DMS53 treated with DMSO at 0.1 percent for 48 hours (cell line): Measurements from ENCODE around the gene FGF12.

Experiments used
- DNase-seq: peaks from one replicate; lab custom pipeline; 2025; ENCODE audit not compliant: unreplicated experiment; lab: John Stamatoyannopoulos, UW

Gene FGF12

DNA sequence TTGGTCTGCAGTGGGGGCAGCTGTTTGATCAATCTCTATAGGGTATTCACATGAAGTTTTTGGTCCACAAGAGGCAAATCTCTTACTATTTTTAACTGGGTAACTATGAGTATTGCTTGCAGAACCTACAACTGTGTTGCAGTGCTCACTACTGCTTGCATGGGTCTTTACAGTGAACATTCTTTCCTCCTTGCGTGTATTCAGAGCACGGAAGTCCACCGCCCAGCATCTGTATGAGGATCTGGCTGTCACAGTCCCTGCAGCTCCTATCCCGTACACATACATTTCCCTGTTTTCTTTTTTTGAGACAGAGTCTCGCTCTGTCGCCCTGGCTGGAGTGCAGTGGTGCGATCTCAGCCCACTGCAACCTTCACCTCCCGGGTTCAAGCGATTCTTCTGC is 449.9 kb downstream of the FGF12 start:
- no peak for DNase-seq

DNA sequence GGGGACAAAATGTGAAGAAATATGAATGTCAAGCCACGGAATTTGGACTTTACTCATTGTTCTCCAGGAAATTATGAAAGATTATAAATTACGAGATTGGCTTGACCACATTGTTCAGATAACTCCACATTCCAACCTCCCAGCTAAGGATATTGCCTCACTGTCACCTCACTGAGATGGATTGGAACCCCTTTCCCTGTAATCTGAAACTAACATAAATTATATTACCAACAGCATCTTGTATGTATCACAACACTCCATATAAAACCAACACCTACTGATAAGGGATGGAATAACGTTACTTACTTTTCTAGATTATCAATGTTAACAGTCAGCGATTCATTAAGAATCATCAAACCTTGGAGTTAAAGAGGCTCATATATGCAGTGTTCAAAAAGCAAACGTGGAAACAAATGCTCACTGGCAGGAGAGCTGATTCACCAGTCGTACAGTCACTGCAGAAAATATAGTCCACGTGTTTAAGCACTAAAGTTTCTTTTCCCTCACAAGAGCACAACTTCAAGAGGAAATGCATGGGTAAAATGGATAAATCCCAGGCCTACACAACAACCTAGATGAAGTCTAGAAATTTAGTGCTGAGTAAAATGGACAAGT is 451.5 kb downstream of the FGF12 start:
- no peak for DNase-seq

GRCh38 chr3:192273697-192274010 is 453.7 kb downstream of the FGF12 start:
- DNase-seq = peak; percentile 20

- no peak for DNase-seq
Observed at GRCh38 chr3:192273001-192273696, 454.2 kb downstream of the FGF12 start.

- no peak for DNase-seq
Observed at GRCh38 chr3:192262001-192262400, 465.3 kb downstream of the FGF12 start.

GRCh38 chr3:192261135-192261534 is 466.2 kb downstream of the FGF12 start:
- DNase-seq = no peak

GRCh38 chr3:192260116-192261010 is 467.0 kb downstream of the FGF12 start:
- DNase-seq = no peak

- no peak for DNase-seq
Observed at GRCh38 chr3:192259661-192260060, 467.7 kb downstream of the FGF12 start.

GRCh38 chr3:192258721-192259120 is 468.6 kb downstream of the FGF12 start:
- DNase-seq = no peak

- DNase-seq = no peak
Observed at GRCh38 chr3:192255839-192256238, 471.5 kb downstream of the FGF12 start.

DNA sequence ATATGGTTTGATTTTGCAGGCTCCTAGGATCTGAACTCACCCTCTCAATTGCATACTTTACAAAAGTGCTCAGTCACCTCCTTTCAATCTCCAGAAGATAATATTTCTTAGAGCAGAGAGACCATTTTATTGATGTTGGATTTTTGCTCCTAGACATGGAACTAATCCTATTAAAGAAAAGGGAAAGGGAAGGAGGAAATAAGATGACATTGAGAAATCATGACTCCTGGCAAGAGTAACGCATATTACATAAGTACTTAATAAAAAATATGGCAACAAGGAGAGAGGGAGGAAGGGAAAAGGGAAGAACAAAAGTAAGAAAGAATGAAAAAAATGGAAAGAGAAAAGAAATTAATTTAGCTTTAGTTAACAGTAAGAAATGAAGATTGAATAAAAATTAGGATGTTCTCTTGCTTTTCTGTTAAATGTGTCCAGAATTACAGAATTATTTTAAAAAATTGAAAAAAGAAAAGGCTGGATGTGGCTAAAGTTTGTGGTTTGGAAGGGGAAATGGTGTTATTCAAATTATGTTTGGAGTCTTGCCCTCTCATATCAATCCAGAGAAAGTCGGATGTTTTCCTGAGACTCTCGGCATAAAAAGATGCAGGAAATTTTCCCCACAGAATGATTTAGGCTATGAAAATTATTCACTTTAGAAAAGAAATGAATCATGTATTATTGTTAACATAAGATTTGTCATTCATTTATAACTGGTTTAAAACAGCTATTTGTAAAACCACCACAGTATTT is 474.0 kb downstream of the FGF12 start:
- DNase-seq = no peak

- no peak for DNase-seq
Observed at GRCh38 chr3:192249516-192249915, 477.8 kb downstream of the FGF12 start.

GRCh38 chr3:192246847-192247559 is 480.3 kb downstream of the FGF12 start:
- no peak for DNase-seq

DNA sequence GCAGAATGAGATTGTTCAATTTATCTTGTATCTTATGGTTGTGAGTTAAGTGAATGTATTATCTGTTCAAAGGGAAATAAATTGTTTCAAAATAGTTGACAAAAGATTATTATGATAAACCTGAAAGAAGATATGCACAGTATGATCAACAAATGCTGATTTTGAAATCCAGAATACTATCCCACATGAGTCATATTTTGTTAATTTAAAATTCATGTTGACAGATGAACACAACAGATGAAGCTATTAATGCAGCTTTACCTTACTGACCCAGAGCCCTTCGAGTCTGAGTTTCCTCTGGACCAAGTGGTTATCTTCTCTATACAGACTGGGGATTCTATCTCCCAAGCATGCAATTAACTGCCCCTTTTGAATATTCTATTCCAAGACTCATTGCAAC is 482.8 kb downstream of the FGF12 start:
- DNase-seq = no peak

DNA sequence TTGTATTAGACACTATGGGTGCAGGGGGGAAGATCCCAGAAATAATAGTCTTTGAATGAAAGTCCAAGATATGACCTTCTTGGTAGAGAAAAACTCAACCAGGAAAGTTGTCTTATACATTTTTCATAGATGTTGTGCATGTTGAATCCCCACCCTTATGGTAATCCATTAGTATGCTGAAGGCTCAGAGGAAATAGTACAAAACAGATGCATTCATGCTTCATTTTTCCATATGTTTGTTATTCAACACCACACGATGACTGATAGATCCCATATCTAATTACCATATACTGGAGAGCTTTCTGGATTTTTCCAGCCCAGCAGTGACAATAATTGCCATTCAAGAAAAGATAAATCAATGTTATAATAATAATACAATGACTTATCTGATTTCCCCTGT is 487.4 kb downstream of the FGF12 start:
- no peak for DNase-seq

DNA sequence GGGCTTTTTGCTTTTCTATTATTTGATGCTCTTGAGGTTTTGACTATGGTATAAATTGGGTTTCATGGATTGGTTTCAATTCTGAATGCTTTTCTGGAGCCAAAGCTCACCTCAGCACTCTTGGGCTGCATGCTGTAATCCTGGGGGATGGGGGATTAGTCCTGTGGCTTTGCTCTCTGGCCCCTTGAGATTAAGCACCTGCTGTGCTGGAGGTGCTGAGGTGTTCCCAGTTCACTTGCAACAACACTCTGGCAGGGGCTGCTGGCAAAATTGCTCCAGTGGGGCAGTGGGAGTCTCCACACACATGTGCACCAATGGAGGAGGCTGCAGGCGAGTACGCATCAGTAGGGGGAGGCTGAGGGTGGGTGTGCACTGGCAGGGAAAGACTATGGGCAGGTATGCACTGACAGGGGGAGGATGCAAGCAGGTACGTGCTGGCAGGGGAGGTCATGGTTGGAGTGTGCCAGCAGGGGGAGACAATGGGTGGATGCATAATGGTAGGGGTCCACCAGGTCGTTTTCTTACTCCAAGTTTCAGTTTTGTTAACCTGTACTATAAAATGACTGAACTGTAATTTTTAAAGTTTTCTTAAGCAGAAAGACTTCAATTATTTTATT is 489.2 kb downstream of the FGF12 start:
- no peak for DNase-seq

DNA sequence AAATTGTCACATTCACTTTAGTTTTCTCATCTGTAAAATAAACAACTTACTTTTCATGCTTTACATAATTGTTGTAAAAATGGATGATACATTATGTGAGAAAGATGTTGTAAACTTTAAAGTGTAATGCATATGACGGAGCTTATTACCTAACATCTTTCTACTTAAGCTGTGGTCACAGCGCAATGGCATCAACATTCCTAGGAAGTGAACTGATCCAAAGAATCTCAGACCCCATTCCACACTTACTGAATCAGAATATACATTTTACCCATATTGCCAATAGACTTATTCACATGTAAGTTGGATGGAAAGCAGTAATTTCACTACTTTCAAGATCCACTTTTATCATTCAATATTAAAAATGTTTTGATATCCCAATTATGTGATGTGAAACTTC is 497.5 kb downstream of the FGF12 start:
- DNase-seq = no peak

DNA sequence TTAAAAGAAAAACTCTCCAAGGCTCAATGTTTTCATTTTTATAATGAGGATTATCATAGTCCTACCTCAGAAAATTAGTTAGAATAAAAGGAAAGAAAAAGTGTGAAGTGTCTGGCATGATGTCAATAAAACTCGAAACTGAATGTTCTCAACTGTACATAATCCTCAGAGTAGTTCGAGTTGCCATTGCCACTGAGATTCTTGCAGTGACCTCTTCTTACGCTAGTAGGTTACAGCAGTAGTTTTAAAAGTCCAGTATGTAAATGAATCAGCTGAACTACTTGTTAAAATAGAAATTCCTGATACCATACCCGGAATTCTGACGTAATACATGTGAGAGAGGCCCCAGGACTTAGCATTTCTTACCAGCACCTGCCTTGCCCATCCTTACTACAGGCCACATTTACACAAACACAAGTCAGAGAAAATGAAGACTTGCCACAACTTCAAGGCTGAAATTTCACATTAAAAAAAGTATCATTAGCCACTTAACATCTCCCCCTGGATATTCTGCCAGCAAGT is 502.6 kb downstream of the FGF12 start:
- DNase-seq = no peak

DNA sequence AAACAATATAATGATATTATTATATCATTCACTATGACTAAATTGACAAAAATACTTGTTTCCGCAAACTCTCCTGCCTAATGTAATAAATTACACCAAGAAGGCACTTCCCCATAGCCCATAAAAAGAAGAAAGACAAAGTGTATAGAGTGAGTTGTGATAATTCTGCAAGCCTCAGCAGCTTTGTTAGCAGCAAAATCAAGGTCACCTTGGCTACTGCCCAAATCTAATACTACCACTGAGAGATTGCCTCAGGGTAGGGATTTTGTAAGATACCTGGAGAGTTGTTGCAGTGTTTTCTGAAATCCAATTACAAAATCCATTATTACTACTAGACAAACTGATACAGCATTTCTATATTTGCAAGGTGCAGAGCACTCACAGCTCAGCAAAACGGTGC is 503.5 kb downstream of the FGF12 start:
- DNase-seq = no peak

- no peak for DNase-seq
Observed at GRCh38 chr3:192220915-192221314, 506.4 kb downstream of the FGF12 start.
